GM12878 (cell line): ENCODE measurements around the gene MYO1E. TPM values are rescaled to one million over a fixed set of nuclear protein-coding genes. Genes with fewer than 3 reads are reported as not detected.

ENCODE experiments used
- ATAC-seq: fragments of 200-7000 bp; cut with Tn5 transposase; 3 replicates; pipeline ENCODE4 v1.9.1; 2020; ENCODE audit warnings: mild to moderate bottlenecking, moderate library complexity
- BruUV-seq: library from RNA; stranded (reverse); fragments of 400-500 nt; replicated peaks from 2 replicates; lab custom pipeline; 2021; lab: Mats Ljungman, UMichigan
- CTCF ChIA-PET: fragments of 300-600 bp; sonication (Branson Sonifier 250); formaldehyde crosslinking; extraction: SDS; loops from one replicate; lab custom pipeline; 2021; ENCODE audit warnings: inconsistent platforms; lab: Yijun Ruan, JAX
- POLR2A ChIA-PET: fragments of 350-600 bp; formaldehyde crosslinking; extraction: SDS; loops from one replicate; lab custom pipeline; 2021; ENCODE audit warnings: inconsistent platforms; lab: Charles Lee
- RAD21 ChIA-PET: fragments of 300-600 bp; sonication (Branson Sonifier 250); formaldehyde crosslinking; loops from one replicate; lab custom pipeline; 2023; ENCODE audit warnings: antibody characterized with exemption; ENCODE audit not compliant: unreplicated experiment; lab: Charles Lee
- SMC1A ChIA-PET: fragments of 300-600 bp; sonication (Branson Sonifier 250); formaldehyde crosslinking; loops from one replicate; lab custom pipeline; 2023; ENCODE audit not compliant: unreplicated experiment, uncharacterized antibody; lab: Charles Lee
- DNase-seq: peaks from one replicate; pipeline ENCODE4 v3.0.0-alpha.2; 2011; ENCODE audit warnings: low read depth, low spot score
- FAIRE-seq: peaks from 3 replicates; lab custom pipeline; 2011; peaks lifted over from hg19 to GRCh38; lab: Jason Lieb, UNC
- H2AFZ ChIP-seq: 2 replicates; pipeline ENCODE4 v1.6.0; 2011; ENCODE audit warnings: low read depth, low read length, control low read depth; ENCODE audit not compliant: control insufficient read depth
- H3K27ac ChIP-seq: 2 replicates; pipeline ENCODE4 v1.5.1; 2011; ENCODE audit warnings: control low read depth; ENCODE audit not compliant: control insufficient read depth, insufficient read depth
- H3K27me3 ChIP-seq, 2 experiments: replicated peaks in 1 of 2; 2 replicates each; pipeline versions ENCODE4 v1.6.0 to v1.6.1; 2011; ENCODE audit warnings: low read length in 1 of 2; ENCODE audit not compliant: control insufficient read depth in 2 of 2, insufficient read depth in 2 of 2
- H3K36me3 ChIP-seq, 2 experiments: 2 replicates each; pipeline ENCODE4 v1.5.1; 2011; ENCODE audit warnings: low read length in 1 of 2; ENCODE audit not compliant: control insufficient read depth in 2 of 2, insufficient read depth in 2 of 2
- H3K4me1 ChIP-seq: 2 replicates; pipeline ENCODE4 v1.6.1; 2011; ENCODE audit warnings: mild to moderate bottlenecking, low read length, moderate library complexity, mixed read lengths; ENCODE audit not compliant: control insufficient read depth, insufficient read depth
- H3K4me2 ChIP-seq: 2 replicates; pipeline ENCODE4 v1.6.0; 2011; ENCODE audit warnings: control low read depth; ENCODE audit not compliant: control insufficient read depth, insufficient read depth
- H3K4me3 ChIP-seq: fragments of 200-600 bp; sonication (generic); 2 replicates; pipeline ENCODE4 v1.5.1; 2016
- H3K79me2 ChIP-seq: 2 replicates; pipeline ENCODE4 v1.6.0; 2011; ENCODE audit warnings: low read length; ENCODE audit not compliant: control insufficient read depth, insufficient read depth
- H3K9ac ChIP-seq: 2 replicates; pipeline ENCODE4 v1.8.0; 2011; ENCODE audit warnings: low read length, control low read depth, mixed read lengths; ENCODE audit not compliant: control insufficient read depth, insufficient read depth
- H3K9me3 ChIP-seq: replicated peaks from 3 replicates; pipeline ENCODE4 v1.5.1; 2011; ENCODE audit warnings: mild to moderate bottlenecking, low read length; ENCODE audit not compliant: control insufficient read depth, insufficient read depth
- H4K20me1 ChIP-seq: 2 replicates; pipeline ENCODE4 v1.6.0; 2011; ENCODE audit not compliant: control insufficient read depth, insufficient read depth
- BACH1 ChIP-seq: fragments of 450-650 bp; IDR thresholded peaks from 2 replicates; pipeline ENCODE4 v1.6.1; 2017; ENCODE audit warnings: mild to moderate bottlenecking, borderline replicate concordance
- BRCA1 ChIP-seq: IDR thresholded peaks from 2 replicates; pipeline ENCODE4 v1.6.1; 2011; ENCODE audit warnings: low read depth, low read length, improper control_type of control experiment
- DPF2 ChIP-seq: fragments of 450-650 bp; IDR thresholded peaks from 2 replicates; pipeline ENCODE4 v1.6.1; 2017; ENCODE audit warnings: mild to moderate bottlenecking
- FOS ChIP-seq: IDR thresholded peaks from 3 replicates; pipeline ENCODE4 v1.6.1; 2011; ENCODE audit warnings: borderline replicate concordance; ENCODE audit not compliant: insufficient read length; ENCODE audit errors: extremely low read depth
- JUNB ChIP-seq: IDR thresholded peaks from 2 replicates; pipeline ENCODE4 v1.6.1; 2016; ENCODE audit warnings: antibody characterized with exemption, mild to moderate bottlenecking
- JUND ChIP-seq: IDR thresholded peaks from 2 replicates; pipeline ENCODE4 v1.6.1; 2012; ENCODE audit warnings: low read depth, mild to moderate bottlenecking, low read length, improper control_type of control experiment, moderate library complexity
- MTA2 ChIP-seq: fragments of 450-650 bp; IDR thresholded peaks from 2 replicates; pipeline ENCODE4 v1.6.1; 2016; ENCODE audit warnings: low read depth, mild to moderate bottlenecking, moderate library complexity
- MXI1 ChIP-seq: fragments of 150-350 bp; IDR thresholded peaks from 2 replicates; pipeline ENCODE4 v1.6.1; 2011; ENCODE audit warnings: low read depth, mild to moderate bottlenecking, inconsistent platforms, low read length, improper control_type of control experiment
- SKIL ChIP-seq: fragments of 450-650 bp; IDR thresholded peaks from 2 replicates; pipeline ENCODE4 v1.6.1; 2017; ENCODE audit warnings: mild to moderate bottlenecking, low read depth, inconsistent platforms; ENCODE audit not compliant: poor library complexity, severe bottlenecking
- SP1 ChIP-seq: IDR thresholded peaks from one replicate; pipeline ENCODE4 v1.6.1; 2011; ENCODE audit warnings: low read depth, low read length
- SUPT20H ChIP-seq: IDR thresholded peaks from 2 replicates; pipeline ENCODE4 v1.6.1; 2011; ENCODE audit warnings: low read depth, mild to moderate bottlenecking, low read length, moderate library complexity, borderline replicate concordance; ENCODE audit not compliant: control insufficient read depth
- TARDBP ChIP-seq: IDR thresholded peaks from 2 replicates; pipeline ENCODE4 v1.6.1; 2016; ENCODE audit warnings: borderline replicate concordance
- YY1 ChIP-seq: IDR thresholded peaks from 2 replicates; pipeline ENCODE4 v1.6.1; 2011; ENCODE audit warnings: low read depth, mild to moderate bottlenecking, low read length
- ZNF217 ChIP-seq: fragments of 450-650 bp; IDR thresholded peaks from 2 replicates; pipeline ENCODE4 v1.6.1; 2017; ENCODE audit warnings: antibody characterized with exemption, mild to moderate bottlenecking
- ZNF622 ChIP-seq: fragments of 450-650 bp; IDR thresholded peaks from 2 replicates; pipeline ENCODE4 v1.6.1; 2017; ENCODE audit warnings: mild to moderate bottlenecking, inconsistent platforms
- WGBS: methylation state at CpG from one replicate; pipeline ENCODE4 v1.1.6; 2016; ENCODE audit warnings: low lambda C conversion rate; ENCODE audit not compliant: insufficient replicate concordance, insufficient coverage; ENCODE audit errors: missing lambda C conversion rate; 5-methylcytosine and 5-hydroxymethylcytosine counted together
- in situ Hi-C: fragments of 300-500 bp; cut with MboI; formaldehyde crosslinking; loops from 9 replicates; pipeline ENCODE4 v1.14.3; 2018; ENCODE audit warnings: mixed read lengths
- intact Hi-C: fragments of 100-400 bp; cut with micrococcal nuclease; formaldehyde crosslinking; loops from one replicate; pipeline ENCODE4 v1.14.2; 2022; ENCODE audit not compliant: unreplicated experiment
- polyA plus RNA-seq, 11 experiments: library from polyadenylated mRNA; depleted of rRNA in 4 of 11; unstranded in 6 of 11; stranded (reverse) in 5 of 11; fragments of >200 nt; fragmentation: Nextera tagmentation in 4 of 11; fragmentation: Illumina TruSeq in 1 of 11; extraction: Ambion mirVana in 4 of 11; extraction: Trizol in 1 of 11; gene quantifications; 1 replicate in 1 of 11; 2 replicates in 10 of 11; pipeline versions ENCODE4 v1.2.1 to v1.2.3, GENCODE V29; 2011 to 2016; ENCODE audit warnings: inconsistent platforms in 2 of 11, missing spikeins in 2 of 11, low read depth in 1 of 11
- total RNA-seq, 4 experiments: library from RNA; depleted of rRNA in 3 of 4; stranded (reverse); fragments of >200 nt in 3 of 4; fragmentation: Illumina TruSeq in 1 of 4; extraction: Trizol in 1 of 4; gene quantifications; 2 replicates each; pipeline versions ENCODE4 v1.2.1 to v1.2.3, GENCODE V29; 2013 to 2021
- TF ChIP-seq, protein P1 (sequence below): fragments of 450-650 bp; formaldehyde crosslinking; IDR thresholded peaks from 2 replicates; pipeline ENCODE4 v1.5.0; 2022; ENCODE audit warnings: mild to moderate bottlenecking, missing genetic modification characterization

Gene MYO1E
- total and polyA plus RNA-seq, 10 of the 15 experiments (the other 5 are each of a cell fraction or from before 2014, with no cell fraction given), result 10.3 to 266 (median 64.9) TPM

DNA sequence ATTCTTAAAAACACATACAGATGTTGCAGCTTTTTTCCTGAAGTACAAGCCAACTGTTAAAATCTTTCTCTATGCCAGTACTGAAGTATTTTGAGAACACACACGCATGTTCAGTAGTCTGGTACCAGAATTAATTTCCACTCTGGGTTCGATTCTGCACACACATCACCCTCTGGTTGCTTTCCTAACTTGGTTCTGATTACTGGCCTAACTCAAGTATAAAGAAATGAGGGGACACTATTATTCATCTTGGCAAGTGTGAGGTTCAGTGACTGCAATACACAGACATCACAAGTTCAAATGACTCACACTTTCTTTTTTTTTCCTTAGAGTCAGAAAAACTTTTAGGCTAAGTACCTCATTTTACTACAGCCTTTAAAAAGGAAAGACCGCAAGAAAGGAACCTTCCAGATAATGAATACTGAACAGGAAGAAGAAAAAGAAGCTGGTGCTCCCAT, 203.4 kb downstream of the MYO1E start:
- H4K20me1 ChIP-seq, result no peaks in the 10 kb centered on the region
- RAD21 ChIA-PET, result no interaction called here
- no peak overlapping the region for H3K27ac ChIP-seq
- DNase-seq (no peak), ATAC-seq (no peak), FAIRE-seq (no peak)
- intact Hi-C loops, result no loop called here
- no peak for TF ChIP-seq FOS
- TF ChIP-seq YY1, result no peak
- TF ChIP-seq JUNB, result no peak
- no peak for TF ChIP-seq ZNF622
- no peak for TF ChIP-seq SUPT20H
- TF ChIP-seq MXI1, result no peak
- TF ChIP-seq BRCA1, result no peak
- TF ChIP-seq MTA2, result no peak
- no peak for TF ChIP-seq DPF2
- no peak for TF ChIP-seq BACH1
- TF ChIP-seq SKIL, result no peak
- no peak for TF ChIP-seq TARDBP
- TF ChIP-seq SP1, result no peak
- TF ChIP-seq, protein P1, sequence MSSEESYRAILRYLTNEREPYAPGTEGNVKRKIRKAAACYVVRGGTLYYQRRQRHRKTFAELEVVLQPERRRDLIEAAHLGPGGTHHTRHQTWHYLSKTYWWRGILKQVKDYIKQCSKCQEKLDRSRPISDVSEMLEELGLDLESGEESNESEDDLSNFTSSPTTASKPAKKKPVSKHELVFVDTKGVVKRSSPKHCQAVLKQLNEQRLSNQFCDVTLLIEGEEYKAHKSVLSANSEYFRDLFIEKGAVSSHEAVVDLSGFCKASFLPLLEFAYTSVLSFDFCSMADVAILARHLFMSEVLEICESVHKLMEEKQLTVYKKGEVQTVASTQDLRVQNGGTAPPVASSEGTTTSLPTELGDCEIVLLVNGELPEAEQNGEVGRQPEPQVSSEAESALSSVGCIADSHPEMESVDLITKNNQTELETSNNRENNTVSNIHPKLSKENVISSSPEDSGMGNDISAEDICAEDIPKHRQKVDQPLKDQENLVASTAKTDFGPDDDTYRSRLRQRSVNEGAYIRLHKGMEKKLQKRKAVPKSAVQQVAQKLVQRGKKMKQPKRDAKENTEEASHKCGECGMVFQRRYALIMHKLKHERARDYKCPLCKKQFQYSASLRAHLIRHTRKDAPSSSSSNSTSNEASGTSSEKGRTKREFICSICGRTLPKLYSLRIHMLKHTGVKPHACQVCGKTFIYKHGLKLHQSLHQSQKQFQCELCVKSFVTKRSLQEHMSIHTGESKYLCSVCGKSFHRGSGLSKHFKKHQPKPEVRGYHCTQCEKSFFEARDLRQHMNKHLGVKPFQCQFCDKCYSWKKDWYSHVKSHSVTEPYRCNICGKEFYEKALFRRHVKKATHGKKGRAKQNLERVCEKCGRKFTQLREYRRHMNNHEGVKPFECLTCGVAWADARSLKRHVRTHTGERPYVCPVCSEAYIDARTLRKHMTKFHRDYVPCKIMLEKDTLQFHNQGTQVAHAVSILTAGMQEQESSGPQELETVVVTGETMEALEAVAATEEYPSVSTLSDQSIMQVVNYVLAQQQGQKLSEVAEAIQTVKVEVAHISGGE, result no peak
- TF ChIP-seq JUND, result no peak
- no peak for TF ChIP-seq ZNF217
- POLR2A ChIA-PET, result no interaction called here
- H3K4me3 ChIP-seq, result no peak overlapping the region
- CTCF ChIA-PET, result interaction anchor here (1.3 to 3.2 kb wide), 2 partner anchors 78 to 324 kb away, joined by 4 to 10 read pairs; no protein-coding TSS in a partner anchor
- in situ Hi-C loops, result no loop called here
- no TSS peak for BruUV-seq
- peaks cover 11 to 49% of the 10 kb centered on the region in 2 experiments for H3K36me3 ChIP-seq
- no peaks in the 10 kb centered on the region for H3K79me2 ChIP-seq
- H3K27me3 ChIP-seq, result no peaks in the 10 kb centered on the region
- no peak overlapping the region for H2AFZ ChIP-seq
- no peaks in the 10 kb centered on the region; the same call in 2 of the 3 replicates for H3K9me3 ChIP-seq
- SMC1A ChIA-PET, result interaction anchor here (1.4 to 1.5 kb wide), 2 partner anchors 36 to 335 kb away, joined by 3 read pairs; no protein-coding TSS in a partner anchor
- WGBS, result 36% methylated on average over 3 of the region's 3 CpGs
- no peak overlapping the region for H3K9ac ChIP-seq
- H3K4me2 ChIP-seq, result no peak overlapping the region
- H3K4me1 ChIP-seq, result peaks cover 3% of the 10 kb centered on the region; the same call in 1 of the 2 replicates
